ENCODE data around the gene CARTPT.

CARTPT gene

DNA sequence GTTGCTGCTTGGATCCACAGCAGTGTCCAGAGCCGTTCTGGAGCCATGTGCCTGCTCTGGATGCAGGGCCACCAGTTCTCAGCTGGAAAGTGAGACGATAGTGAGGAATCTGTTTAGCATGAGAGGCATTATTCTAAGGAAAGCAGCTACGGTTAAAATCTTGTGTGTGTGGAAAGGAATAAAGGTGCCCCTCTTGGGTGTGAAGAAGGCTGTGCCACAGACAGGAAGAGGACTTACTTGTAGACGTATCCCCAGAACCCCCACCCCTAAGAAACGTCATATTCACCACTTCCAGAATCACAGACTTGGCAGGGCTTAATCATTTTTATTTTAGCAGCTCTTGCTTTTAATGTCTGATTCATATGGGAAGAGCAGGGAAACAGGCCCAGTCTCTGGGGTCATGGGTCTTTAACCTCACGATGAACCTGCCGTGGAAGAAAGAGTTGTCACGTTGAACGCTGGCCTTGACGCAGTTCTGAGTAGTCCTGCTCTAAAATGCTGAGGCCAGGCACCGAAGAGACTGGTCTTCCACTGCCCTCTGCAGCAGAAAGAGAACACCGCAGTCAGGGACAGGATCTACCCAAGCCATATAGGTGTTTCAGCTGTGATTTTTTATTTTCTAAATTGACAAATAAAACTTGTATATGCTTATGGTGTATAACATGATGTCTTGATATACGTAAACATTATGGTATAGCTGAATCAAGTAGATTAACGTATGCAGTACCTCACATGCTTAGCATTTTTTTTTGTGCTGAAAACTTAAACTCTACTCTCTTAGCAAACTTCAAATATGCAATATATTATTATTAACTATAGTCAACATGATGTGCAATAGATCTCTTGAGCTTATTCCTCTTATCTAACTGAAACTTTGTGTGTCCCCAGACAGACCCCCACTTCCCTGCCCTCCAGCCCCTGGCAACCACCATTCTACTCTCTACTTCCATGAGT, 38.8 kb downstream of the CARTPT start:
- no peak overlapping the region for H3K4me3 ChIP-seq (ENCODE audit: low read depth, low read length)
- TF ChIP-seq, protein P1, sequence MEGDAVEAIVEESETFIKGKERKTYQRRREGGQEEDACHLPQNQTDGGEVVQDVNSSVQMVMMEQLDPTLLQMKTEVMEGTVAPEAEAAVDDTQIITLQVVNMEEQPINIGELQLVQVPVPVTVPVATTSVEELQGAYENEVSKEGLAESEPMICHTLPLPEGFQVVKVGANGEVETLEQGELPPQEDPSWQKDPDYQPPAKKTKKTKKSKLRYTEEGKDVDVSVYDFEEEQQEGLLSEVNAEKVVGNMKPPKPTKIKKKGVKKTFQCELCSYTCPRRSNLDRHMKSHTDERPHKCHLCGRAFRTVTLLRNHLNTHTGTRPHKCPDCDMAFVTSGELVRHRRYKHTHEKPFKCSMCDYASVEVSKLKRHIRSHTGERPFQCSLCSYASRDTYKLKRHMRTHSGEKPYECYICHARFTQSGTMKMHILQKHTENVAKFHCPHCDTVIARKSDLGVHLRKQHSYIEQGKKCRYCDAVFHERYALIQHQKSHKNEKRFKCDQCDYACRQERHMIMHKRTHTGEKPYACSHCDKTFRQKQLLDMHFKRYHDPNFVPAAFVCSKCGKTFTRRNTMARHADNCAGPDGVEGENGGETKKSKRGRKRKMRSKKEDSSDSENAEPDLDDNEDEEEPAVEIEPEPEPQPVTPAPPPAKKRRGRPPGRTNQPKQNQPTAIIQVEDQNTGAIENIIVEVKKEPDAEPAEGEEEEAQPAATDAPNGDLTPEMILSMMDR (IDR thresholded peaks at IDR 0.05; ENCODE audit: borderline replicate concordance, insufficient read depth, low read depth, low read length): peak; percentile 75

DNA sequence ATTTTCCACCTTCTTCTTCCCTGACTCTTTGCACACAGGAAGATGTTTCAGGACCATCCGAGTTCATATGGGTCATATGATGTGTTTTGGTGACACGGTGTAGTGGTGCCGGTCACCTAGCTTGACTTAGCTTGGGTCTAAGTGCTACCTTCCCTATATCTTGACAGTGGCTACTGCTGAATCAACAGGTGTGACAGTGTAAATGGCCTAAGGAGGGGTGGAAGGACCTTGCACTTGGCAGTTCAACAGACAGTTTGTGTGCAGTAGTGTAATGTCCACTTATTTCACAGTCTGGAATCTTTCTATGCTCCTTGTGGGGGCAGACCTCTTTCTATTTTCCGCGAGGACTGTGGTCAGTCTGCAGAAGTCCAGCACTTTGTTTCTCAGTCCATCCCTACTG, 43.8 kb downstream of the CARTPT start:
- TF ChIP-seq, protein P1 (IDR thresholded peaks at IDR 0.05; ENCODE audit: borderline replicate concordance, insufficient read depth, low read depth, low read length): no peak

DNA sequence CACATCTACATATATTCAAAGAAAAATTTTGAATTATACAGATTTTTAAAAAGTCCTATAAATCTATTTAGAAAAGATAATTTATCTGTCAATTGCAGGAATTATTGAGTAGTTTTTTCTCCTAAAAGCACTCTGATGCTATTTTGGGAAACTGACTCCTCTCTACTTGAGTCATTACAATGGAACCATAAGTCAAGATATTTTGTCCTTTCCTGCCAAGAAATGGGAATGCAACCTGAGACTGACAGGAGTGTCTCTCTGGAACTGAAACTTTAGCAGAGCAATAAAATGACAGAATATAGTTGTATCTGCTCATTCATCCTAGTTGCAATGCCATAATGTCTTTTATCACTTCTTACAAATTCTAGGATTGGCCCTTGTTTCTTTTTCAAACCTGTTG, 48.6 kb downstream of the CARTPT start:
- TF ChIP-seq, protein P1 (IDR thresholded peaks at IDR 0.05; ENCODE audit: borderline replicate concordance, insufficient read depth, low read depth, low read length): no peak

More for the DNA sequence above, 43.8 kb downstream of the CARTPT start:
- H3K4me3 ChIP-seq (ENCODE audit: low read depth, low read length): no peak overlapping the region

DNA sequence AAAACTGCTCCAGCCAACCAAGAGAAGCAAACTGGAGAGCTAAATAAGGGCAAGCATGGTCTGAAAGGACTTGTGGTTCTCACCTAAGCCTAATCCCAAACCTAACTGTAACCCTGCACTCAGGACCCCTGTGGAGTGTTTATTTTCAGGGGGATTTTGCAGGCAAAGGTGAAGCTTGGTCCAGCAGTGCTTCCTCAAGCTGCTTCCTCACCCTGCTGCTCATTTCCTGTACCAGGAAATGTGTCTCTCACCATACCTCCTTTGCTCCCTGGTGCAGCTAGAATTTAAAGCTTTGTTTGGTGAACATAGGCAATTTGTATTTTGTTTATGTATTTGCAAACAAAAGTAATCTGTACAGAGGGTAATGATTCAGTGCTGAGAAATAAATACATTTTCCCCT, 50.2 kb downstream of the CARTPT start:
- TF ChIP-seq, protein P1 (IDR thresholded peaks at IDR 0.05; ENCODE audit: borderline replicate concordance, insufficient read depth, low read depth, low read length): no peak
- H3K4me3 ChIP-seq (ENCODE audit: low read depth, low read length): no peak overlapping the region

More for the DNA sequence above, 48.6 kb downstream of the CARTPT start:
- H3K4me3 ChIP-seq (ENCODE audit: low read depth, low read length): no peak overlapping the region

DNA sequence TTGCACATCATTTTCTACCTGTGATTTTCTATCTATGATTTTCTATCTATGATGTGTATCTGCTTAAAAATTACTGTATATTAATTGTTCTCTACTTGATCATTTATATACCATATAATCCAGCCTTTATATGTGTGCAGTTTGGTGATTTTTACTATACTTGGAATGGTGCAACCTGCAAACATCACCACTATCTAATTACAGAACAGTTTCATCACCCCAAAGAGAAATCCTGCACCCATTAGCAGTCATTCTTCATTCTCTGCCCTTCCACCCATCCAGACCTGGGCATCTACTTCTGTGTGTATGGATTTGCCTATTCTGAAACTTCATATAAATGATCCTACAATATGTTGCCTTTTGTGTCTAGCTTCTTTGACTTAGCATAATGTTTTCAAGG, 51.3 kb downstream of the CARTPT start:
- no peak overlapping the region for H3K4me3 ChIP-seq (ENCODE audit: low read depth, low read length)
- TF ChIP-seq, protein P1 (IDR thresholded peaks at IDR 0.05; ENCODE audit: borderline replicate concordance, insufficient read depth, low read depth, low read length): no peak
